ENCODE results near the gene PCDH1.
A peak's percentile ranks its signal among the peaks of the same experiment; 100 is the strongest.

PCDH1 gene

DNA sequence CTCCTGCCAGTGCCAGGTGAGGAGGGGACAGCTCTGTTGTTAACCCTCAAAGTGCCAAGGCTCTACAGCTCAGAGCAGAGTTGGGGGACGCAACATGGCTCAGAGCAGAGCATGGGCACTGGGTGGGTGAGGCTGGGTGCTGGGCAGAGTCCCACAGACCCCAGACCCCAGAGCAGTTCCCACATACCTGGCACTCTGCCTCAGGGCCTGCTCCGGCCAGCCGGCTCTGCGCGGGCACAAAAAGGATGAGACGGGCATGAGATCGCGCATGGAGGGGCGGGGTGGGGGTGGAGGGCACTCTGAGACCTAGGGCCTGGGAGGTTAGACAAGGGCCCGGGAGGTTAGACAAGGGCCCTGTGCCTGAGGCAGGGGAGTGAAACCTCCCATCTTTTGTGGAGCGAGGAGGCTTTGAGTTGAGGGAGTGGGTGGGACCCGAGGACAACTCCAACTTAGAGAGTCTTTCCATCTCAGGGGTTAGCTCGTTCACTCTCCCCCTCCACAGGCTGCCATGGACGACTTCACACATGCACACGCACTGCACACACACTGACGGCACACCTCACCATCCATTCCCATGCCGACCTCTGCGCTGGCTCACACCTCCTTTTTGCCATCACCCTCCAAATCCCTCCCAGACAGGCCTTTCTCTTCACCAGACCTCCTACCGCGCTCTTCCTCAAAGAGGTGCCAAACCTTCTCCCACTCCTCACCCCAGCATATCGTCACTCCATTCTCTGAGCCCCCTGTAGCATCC is 22.0 kb downstream of the PCDH1 start:
- Histone ChIP-seq H3K4me3 (ENCODE audit: low read length) (no peak overlapping the region), H3K9ac (ENCODE audit: low read length) (no peak overlapping the region), H3K27ac (ENCODE audit: low read depth, low read length) (no peak overlapping the region), H3K27me3 (ENCODE audit: control insufficient read depth, insufficient read depth, low read length) (no peaks in the 10 kb centered on the region), H3K36me3 (ENCODE audit: control insufficient read depth, insufficient read depth, low read length) (no peaks in the 10 kb centered on the region), H3K4me1 (ENCODE audit: control insufficient read depth, insufficient read depth, low read length) (no peaks in the 10 kb centered on the region)

DNA sequence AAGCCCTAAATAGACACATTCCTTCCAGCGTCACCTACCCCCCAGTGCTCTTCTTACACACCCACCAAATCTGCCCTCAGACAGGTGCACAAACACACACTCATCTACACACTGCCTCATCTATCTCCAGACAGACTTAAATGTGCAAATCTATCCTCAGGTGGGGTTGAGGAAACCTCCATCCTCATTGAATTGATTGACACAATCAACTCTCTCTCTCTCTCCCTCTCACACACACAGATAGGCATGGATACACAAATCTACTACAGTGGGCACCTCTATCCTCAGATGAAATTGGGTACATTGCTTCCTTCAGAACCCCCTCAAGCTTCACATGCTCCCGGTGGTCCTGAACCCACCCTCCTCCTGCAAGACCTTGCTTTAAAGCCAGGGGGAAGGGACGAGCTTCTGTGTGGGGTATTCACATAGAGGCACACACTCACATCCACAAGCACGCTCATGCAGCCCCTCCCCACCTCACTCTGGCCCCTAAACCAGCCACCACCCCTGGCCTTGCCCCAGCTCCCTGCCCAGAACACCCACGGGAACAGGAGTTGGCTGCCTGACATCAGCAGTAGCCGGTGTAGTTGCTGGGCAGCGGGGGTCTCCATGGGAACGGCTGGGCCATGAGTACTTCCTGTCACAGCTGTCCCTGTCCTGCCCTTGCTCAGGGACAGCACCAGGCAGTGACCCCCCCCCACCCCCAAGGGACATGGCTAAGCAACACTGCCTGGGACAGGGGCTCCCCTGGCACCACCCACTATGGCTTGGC is 22.8 kb downstream of the PCDH1 start:
- no peak overlapping the region for H3K9ac ChIP-seq (ENCODE audit: low read length)
- no peak overlapping the region for H3K4me3 ChIP-seq (ENCODE audit: low read length)
- H3K27me3 ChIP-seq (ENCODE audit: control insufficient read depth, insufficient read depth, low read length), result no peaks in the 10 kb centered on the region
- no peaks in the 10 kb centered on the region for H3K4me1 ChIP-seq (ENCODE audit: control insufficient read depth, insufficient read depth, low read length)
- no peak overlapping the region for H3K27ac ChIP-seq (ENCODE audit: low read depth, low read length)
- H3K36me3 ChIP-seq (ENCODE audit: control insufficient read depth, insufficient read depth, low read length), result no peaks in the 10 kb centered on the region

DNA sequence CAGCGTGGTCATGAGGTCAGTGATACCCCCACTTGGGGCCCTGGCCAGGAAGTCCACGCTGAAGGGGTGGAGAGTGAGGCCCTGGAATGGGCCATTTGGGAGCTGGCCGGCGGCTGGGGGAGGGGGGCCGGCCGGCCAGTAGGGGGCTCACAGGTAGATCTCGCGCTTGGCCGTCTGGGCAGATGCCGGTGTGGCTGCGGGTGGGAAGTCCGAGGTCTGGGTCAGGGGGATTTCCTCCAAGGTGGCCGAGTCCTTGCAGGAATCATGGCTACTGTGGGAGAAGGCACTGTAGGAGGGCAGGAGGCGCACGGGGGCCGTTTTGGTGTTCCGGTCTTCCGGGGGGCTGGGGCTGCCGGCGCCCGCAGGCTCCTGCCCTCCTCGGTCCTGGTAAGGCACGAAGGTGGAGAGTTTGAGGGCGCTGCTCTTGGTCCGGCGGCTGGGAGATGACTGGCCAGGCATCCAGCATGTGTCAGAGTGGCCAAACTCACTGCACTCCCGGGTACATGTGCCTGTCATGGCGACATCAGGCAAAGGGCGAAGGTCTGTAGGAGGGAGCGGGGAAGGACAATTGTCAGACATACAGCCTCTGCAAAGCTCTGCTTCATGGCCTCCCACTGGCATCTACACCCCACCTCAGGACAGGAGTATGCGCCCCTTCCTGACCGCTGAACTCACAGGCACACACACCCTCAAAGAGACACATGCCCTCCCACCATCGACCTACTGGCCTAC is 24.1 kb downstream of the PCDH1 start:
- H3K27me3 ChIP-seq (ENCODE audit: control insufficient read depth, insufficient read depth, low read length), result no peaks in the 10 kb centered on the region
- no peak overlapping the region for H3K4me3 ChIP-seq (ENCODE audit: low read length)
- no peaks in the 10 kb centered on the region for H3K36me3 ChIP-seq (ENCODE audit: control insufficient read depth, insufficient read depth, low read length)
- peaks cover under 1% of the 10 kb centered on the region for H3K4me1 ChIP-seq (ENCODE audit: control insufficient read depth, insufficient read depth, low read length)
- no peak overlapping the region for H3K9ac ChIP-seq (ENCODE audit: low read length)
- H3K27ac ChIP-seq (ENCODE audit: low read depth, low read length), result no peak overlapping the region

DNA sequence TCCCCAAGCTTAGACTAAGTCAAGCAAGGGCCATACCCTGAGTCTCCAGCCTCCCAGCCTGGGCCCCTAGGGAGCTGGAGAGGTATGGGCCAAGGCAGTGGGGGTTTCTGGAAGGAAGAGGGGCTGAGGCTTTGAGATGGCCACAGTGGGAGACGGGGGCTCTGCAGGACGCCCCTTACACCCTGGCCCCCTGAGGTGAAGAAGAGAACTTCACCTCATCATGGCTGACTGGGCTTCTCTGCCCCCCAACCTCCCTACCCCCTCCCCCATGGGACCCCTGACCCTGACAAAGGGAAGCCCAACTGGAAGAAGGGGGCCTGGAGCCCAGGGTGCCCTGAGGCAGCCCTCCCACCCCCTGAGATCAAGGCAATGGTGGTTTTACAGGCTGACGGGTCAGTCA is 25.8 kb downstream of the PCDH1 start:
- Histone ChIP-seq H3K9ac (ENCODE audit: low read length) (no peak overlapping the region), H3K4me1 (ENCODE audit: control insufficient read depth, insufficient read depth, low read length) (peaks cover 6% of the 10 kb centered on the region), H3K27me3 (ENCODE audit: control insufficient read depth, insufficient read depth, low read length) (no peaks in the 10 kb centered on the region), H3K4me3 (ENCODE audit: low read length) (no peak overlapping the region), H3K27ac (ENCODE audit: low read depth, low read length) (no peak overlapping the region), H3K36me3 (ENCODE audit: control insufficient read depth, insufficient read depth, low read length) (no peaks in the 10 kb centered on the region)

DNA sequence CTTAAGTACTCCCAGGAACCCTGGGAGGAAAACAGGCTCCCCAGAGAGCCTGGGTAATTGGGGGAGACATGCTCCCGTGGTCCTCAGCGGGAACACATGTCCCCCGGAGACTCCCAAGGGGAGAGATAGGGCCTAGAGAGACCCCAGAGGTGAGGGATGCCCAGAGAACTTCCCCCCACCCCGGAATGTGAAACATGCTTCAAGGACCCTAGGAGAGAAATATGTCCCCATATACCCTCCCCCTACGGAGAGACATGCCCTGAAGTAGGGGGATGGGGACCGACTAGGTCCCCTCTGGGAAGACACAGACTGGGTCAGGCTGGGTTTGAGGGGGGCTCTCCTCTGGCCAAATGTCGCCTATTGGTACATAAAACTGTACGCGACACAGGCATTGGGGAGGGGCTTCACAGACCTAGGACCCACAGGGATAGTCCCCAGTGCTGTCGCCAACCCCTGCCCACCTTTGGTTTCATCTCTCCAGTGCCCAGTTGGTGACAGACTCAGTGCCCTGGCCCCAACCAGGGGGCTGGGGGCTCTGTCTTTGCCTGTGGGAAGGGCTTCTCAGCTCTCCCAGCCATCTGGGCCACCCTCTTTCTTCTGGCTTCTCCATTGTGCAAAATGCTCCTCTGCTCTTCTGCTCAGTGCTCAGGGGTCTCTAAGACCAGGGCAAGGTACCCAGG is 26.9 kb downstream of the PCDH1 start:
- H3K27me3 ChIP-seq (ENCODE audit: control insufficient read depth, insufficient read depth, low read length), result no peaks in the 10 kb centered on the region
- no peak overlapping the region for H3K9ac ChIP-seq (ENCODE audit: low read length)
- no peaks in the 10 kb centered on the region for H3K36me3 ChIP-seq (ENCODE audit: control insufficient read depth, insufficient read depth, low read length)
- no peak overlapping the region for H3K4me3 ChIP-seq (ENCODE audit: low read length)
- H3K27ac ChIP-seq (ENCODE audit: low read depth, low read length), result no peak overlapping the region
- H3K4me1 ChIP-seq (ENCODE audit: control insufficient read depth, insufficient read depth, low read length), result peaks cover 6% of the 10 kb centered on the region

DNA sequence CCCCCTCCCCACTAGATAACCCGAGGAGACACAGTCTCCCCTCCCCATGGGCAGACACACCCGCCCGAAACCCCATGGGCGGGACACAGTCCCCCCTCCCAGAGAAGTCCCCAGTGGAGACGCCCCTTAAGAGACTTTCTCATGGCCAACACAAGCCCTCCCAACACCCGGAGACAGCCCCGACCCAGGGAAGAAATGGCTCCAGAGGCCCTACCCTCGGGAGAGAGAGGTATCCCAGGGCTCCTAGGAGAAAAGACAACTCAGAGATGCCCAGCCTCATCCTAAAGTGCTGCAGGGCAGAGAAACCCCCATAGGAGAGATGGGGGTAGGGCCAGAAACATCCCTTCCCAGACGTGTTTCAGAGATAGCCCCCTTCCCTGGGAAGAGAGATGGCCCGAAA is 27.4 kb downstream of the PCDH1 start:
- Histone ChIP-seq H3K27me3 (ENCODE audit: control insufficient read depth, insufficient read depth, low read length) (no peaks in the 10 kb centered on the region), H3K9ac (ENCODE audit: low read length) (no peak overlapping the region), H3K4me1 (ENCODE audit: control insufficient read depth, insufficient read depth, low read length) (peaks cover 6% of the 10 kb centered on the region), H3K36me3 (ENCODE audit: control insufficient read depth, insufficient read depth, low read length) (no peaks in the 10 kb centered on the region), H3K27ac (ENCODE audit: low read depth, low read length) (no peak overlapping the region), H3K4me3 (ENCODE audit: low read length) (no peak overlapping the region)

DNA sequence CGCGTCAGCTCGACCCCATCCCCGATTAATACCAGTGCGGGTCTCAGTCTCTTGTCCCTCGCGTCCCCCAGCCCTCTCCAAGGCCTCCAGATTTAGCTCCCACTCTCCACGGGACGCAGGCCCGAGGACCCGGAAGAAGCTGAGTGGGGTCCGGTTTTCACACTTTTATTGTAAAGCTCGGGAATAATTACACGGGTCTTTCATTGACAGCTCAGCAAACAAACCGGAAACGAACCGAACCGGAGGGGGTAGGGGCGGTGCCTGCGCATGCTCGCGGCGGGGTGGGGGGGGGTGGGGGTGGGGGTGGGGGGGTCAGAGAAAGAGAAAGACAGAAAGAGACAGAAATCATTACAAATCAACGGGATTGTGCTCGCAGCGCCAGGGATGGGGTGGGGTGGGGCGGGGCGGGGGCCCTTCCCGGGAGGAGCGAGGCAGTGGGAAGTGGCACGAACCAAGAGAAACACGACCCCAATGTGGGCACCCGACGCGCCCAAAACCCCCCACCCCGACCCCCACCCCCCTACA is 27.9 kb downstream of the PCDH1 start:
- Histone ChIP-seq H3K27me3 (ENCODE audit: control insufficient read depth, insufficient read depth, low read length) (no peaks in the 10 kb centered on the region), H3K4me3 (ENCODE audit: low read length) (peak overlapping the region; percentile 96), H3K27ac (ENCODE audit: low read depth, low read length) (peak overlapping the region; percentile 98), H3K9ac (ENCODE audit: low read length) (peak overlapping the region; percentile 98), H3K36me3 (ENCODE audit: control insufficient read depth, insufficient read depth, low read length) (no peaks in the 10 kb centered on the region), H3K4me1 (ENCODE audit: control insufficient read depth, insufficient read depth, low read length) (peaks cover 6% of the 10 kb centered on the region)

DNA sequence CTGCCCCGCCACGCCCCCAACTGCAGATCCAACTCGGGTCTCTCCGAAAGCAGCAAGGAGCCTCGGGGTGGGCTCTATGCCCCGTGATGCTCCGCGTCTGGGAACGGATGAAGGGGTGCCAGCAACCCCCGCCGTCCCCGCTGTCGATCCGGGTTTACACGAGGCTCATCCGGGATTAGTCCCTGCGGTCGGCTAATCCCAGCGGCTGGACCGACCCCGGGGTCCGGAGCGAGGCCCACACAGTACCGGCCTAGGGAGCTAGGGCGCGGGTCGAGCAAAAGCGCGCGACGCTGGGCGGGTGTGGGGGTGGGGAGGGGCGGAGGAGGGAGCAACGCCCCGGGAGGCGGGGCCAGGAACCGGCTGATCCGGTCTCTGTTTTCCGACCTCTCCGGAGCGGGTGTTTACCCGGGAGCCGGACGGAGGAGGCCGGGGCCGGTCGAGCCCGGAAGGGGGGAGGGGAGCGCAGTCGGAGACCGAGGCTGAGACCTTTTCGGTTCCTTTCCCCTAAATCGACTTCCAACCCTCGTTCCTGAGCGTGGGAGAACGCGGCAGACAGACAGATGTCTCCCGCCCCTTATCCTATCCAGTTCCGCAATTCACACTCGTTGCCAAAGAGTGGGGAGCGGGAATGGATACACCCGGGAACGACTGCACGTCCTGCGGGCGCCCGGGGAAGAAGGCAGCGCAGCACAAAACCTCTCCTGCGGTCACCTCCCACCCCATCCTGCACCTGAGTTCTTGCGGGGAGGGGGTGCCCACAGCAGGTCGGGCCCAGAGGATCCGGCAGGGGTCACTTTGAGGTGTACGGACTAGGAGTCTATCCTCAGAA is 28.6 kb downstream of the PCDH1 start:
- H3K36me3 ChIP-seq (ENCODE audit: control insufficient read depth, insufficient read depth, low read length), result no peaks in the 10 kb centered on the region
- no peaks in the 10 kb centered on the region for H3K27me3 ChIP-seq (ENCODE audit: control insufficient read depth, insufficient read depth, low read length)
- H3K9ac ChIP-seq (ENCODE audit: low read length), result peak overlapping the region; percentile 98
- H3K27ac ChIP-seq (ENCODE audit: low read depth, low read length), result peak overlapping the region; percentile 98
- H3K4me3 ChIP-seq (ENCODE audit: low read length), result peak overlapping the region; percentile 96
- H3K4me1 ChIP-seq (ENCODE audit: control insufficient read depth, insufficient read depth, low read length), result peaks cover 6% of the 10 kb centered on the region

DNA sequence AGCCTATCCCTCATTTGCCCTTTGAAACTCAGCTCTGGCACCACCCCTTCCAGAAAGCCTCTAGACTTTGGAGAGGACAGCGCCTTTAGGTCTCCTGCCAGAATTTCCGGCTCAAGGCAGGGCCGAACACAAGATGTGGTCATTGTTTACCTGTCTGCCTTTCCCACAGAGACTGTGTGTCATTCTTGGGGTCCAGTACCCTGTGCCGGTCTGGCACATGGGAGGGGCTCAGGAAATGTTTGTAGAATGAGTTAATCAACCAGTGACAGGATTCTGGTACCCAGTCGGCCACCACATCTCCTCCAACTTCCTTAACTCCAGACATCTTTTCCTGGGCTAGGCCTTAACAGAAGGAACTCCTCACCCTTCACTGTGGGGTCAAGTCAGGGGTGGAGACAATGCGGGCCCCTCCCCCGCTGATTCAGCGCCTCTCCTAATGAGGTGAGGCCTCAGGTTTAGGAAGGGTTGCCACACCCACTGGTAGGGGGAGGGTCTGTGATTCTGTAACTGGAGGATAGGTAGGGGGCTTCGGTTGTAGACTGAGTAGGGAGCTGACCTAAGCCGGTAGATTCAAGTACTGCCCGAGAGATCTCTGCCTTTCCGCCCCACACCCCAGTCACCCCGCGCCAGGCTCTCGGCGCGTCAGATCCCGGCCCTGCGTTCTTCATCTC is 29.3 kb downstream of the PCDH1 start:
- no peaks in the 10 kb centered on the region for H3K36me3 ChIP-seq (ENCODE audit: control insufficient read depth, insufficient read depth, low read length)
- H3K9ac ChIP-seq (ENCODE audit: low read length), result peak overlapping the region; percentile 80
- H3K27ac ChIP-seq (ENCODE audit: low read depth, low read length), result peak overlapping the region; percentile 98
- H3K4me1 ChIP-seq (ENCODE audit: control insufficient read depth, insufficient read depth, low read length), result peaks cover 6% of the 10 kb centered on the region
- no peaks in the 10 kb centered on the region for H3K27me3 ChIP-seq (ENCODE audit: control insufficient read depth, insufficient read depth, low read length)
- H3K4me3 ChIP-seq (ENCODE audit: low read length), result peak overlapping the region; percentile 96

DNA sequence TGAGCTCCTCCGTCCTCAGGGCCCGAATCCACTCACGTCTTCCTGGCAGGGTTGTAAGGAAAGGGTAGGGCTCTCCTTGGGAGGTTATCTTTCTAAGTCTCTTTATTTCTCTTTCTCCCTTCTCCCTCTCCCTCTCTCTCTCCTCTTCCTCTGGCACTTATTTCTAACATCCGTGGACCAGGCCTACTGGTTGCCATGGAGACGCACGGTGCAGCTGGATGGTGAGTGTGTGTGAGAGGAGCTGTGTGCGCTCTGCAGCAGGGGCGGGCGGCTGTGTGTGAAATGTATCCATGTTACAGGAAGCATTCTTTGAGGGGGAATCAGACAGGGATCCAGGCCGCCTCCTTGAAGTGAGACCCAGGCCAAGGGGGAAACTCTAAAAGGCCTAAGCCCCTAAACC is 32.2 kb downstream of the PCDH1 start:
- Histone ChIP-seq H3K9ac (ENCODE audit: low read length) (no peak overlapping the region), H3K36me3 (ENCODE audit: control insufficient read depth, insufficient read depth, low read length) (no peaks in the 10 kb centered on the region), H3K27me3 (ENCODE audit: control insufficient read depth, insufficient read depth, low read length) (no peaks in the 10 kb centered on the region), H3K4me1 (ENCODE audit: control insufficient read depth, insufficient read depth, low read length) (peaks cover 6% of the 10 kb centered on the region), H3K27ac (ENCODE audit: low read depth, low read length) (no peak overlapping the region), H3K4me3 (ENCODE audit: low read length) (no peak overlapping the region)

DNA sequence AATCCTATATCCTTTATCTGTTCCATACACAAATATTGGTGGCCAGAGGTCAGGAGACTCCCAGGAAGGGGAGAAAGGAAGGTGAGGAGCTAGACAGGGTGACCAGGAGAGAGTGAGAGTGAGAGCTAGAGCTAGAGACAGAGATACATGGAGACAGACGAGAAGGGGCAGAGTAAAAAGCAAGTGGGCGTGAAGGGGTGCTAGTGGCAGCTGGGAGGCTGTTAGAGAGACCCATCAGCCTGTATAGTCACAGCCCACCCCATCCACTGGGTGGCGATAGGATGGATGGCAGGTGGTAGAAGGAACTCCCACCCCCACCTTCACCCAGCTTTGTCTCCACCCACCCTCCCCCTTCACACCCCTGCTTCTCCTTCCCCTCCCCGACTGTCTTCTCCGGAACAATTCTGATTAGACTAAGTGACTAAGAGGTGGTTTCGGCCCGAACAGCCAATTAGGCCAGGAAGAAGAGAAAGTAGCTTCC is 32.8 kb downstream of the PCDH1 start:
- H3K27ac ChIP-seq (ENCODE audit: low read depth, low read length), result no peak overlapping the region
- no peaks in the 10 kb centered on the region for H3K36me3 ChIP-seq (ENCODE audit: control insufficient read depth, insufficient read depth, low read length)
- H3K9ac ChIP-seq (ENCODE audit: low read length), result no peak overlapping the region
- H3K27me3 ChIP-seq (ENCODE audit: control insufficient read depth, insufficient read depth, low read length), result no peaks in the 10 kb centered on the region
- no peak overlapping the region for H3K4me3 ChIP-seq (ENCODE audit: low read length)
- peaks cover 6% of the 10 kb centered on the region for H3K4me1 ChIP-seq (ENCODE audit: control insufficient read depth, insufficient read depth, low read length)

Measured in rectal smooth muscle tissue (tissue), 1 donor.